Adrenal gland (tissue), 12 donors: Measurements from ENCODE around the gene SLC1A7. TPM values are rescaled to one million over a fixed set of nuclear protein-coding genes. Genes with fewer than 3 reads are reported as not detected.

Experiments used
- DNase-seq, 7 donors: peaks; one replicate each; pipeline ENCODE4 v3.0.0-alpha.2; 2019 to 2020
- H3K27ac ChIP-seq, 5 donors: fragments of 200-600 bp; sonication (generic) in 4 of 5; 1 replicate in 3 of 5; 2 replicates in 2 of 5; pipeline versions ENCODE4 v1.5.1 to v1.8.0; 2016 to 2020; ENCODE audit warnings: mild to moderate bottlenecking in 1 of 5
- H3K27me3 ChIP-seq: fragments of 200-600 bp; 2 replicates; pipeline ENCODE4 v1.8.0; 2021
- H3K36me3 ChIP-seq, 2 donors: fragments of 200-600 bp; replicated peaks in 1 of 2; 1 replicate in 1 of 2; 2 replicates in 1 of 2; pipeline versions ENCODE4 v1.5.1 to v1.8.0; 2018 to 2022
- H3K4me1 ChIP-seq, 2 donors: fragments of 200-600 bp; replicated peaks in 1 of 2; 1 replicate in 1 of 2; 2 replicates in 1 of 2; pipeline versions ENCODE4 v1.5.1 to v1.8.0; 2018 to 2021
- H3K4me3 ChIP-seq, 4 donors: fragments of 200-600 bp; sonication (generic) in 3 of 4; one replicate each; pipeline ENCODE4 v1.5.1; 2016 to 2018
- H3K9me3 ChIP-seq, 3 donors: fragments of 200-600 bp; sonication (generic) in 1 of 3; replicated peaks in 1 of 3; 1 replicate in 2 of 3; 2 replicates in 1 of 3; pipeline versions ENCODE4 v1.5.1 to v1.8.0; 2016 to 2021
- CTCF ChIP-seq, 6 experiments: fragments of 450-650 bp in 4 of 6; fragments of 200-600 bp in 2 of 6; sonication (generic) in 1 of 6; IDR thresholded peaks; 1 replicate in 5 of 6; 2 replicates in 1 of 6; pipeline versions ENCODE4 v1.5.1 to v1.8.0; 2016 to 2021; ENCODE audit warnings: antibody characterized with exemption in 6 of 6, mild to moderate bottlenecking in 2 of 6, moderate library complexity in 1 of 6
- POLR2A ChIP-seq, 2 donors: fragments of 450-650 bp; IDR thresholded peaks; one replicate each; pipeline ENCODE4 v1.6.1; 2017; ENCODE audit warnings: antibody characterized with exemption in 2 of 2, mild to moderate bottlenecking in 2 of 2, moderate library complexity in 1 of 2
- WGBS, 4 donors: extraction: QIAGEN DNeasy Blood & Tissue Kit in 2 of 4; methylation state at CpG; one replicate each; pipeline versions ENCODE4 v1.1.5 to v1.1.7; 2013 to 2017; 5-methylcytosine and 5-hydroxymethylcytosine counted together
- intact Hi-C, 2 donors: fragments of 100-400 bp; cut with DNase I; formaldehyde crosslinking; loops; one replicate each; pipeline versions ENCODE4 v1.14.1 to v1.15.0; 2022 to 2023
- polyA plus RNA-seq, 3 donors: library from polyadenylated mRNA; stranded (reverse); fragments of 200-250 nt in 2 of 3; fragments of 350-450 nt in 1 of 3; fragmentation: Illumina TruSeq in 1 of 3; extraction: RNeasy Lipid Tissue Mini Kit (QIAGEN cat#74804) in 1 of 3; gene quantifications; one replicate each; pipeline ENCODE4 v1.2.3, GENCODE V29; 2013 to 2014
- total RNA-seq, 9 donors: library from RNA; depleted of rRNA in 4 of 9; stranded (reverse); fragments of >200 nt in 4 of 9; fragments of 120-200 nt in 1 of 9; fragmentation: NEBNext Ultra II Directional in 1 of 9; extraction: Animal tissue kit (Norgen Biotek cat#: 25700) in 1 of 9; gene quantifications; one replicate each; pipeline versions ENCODE4 v1.1.0 to v1.2.4, GENCODE V29; 2013 to 2023
- donor health status: healthy with polysubstance abuse.
- donor health status: Bipolar disorder and iron deficiency.
- donor health status: DM: yes; HTN: yes; CAD: no.
- donor health status: DM: no; HTN: no; CAD: no.
- donor health status: DM: no; HTN: no; CAD: no.
- donor health status: DM: yes; HTN: yes; CAD: no.

The SLC1A7 gene
- total and polyA plus RNA-seq, 12 donors, result 0.05 to 1.6 (median 0.17) TPM; not detected in 7

GRCh38 chr1:53155945-53156344 is 13.5 kb upstream of the SLC1A7 start:
- intact Hi-C loops, result no loop called here
- WGBS, 4 donors, result 77 to 92% (median 80%) methylated on average over 7 of the region's 7 CpGs
- no peak overlapping the region for H3K4me3 ChIP-seq

GRCh38 chr1:53155534-53155933 is 13.1 kb upstream of the SLC1A7 start:
- H3K27me3 ChIP-seq, result no peaks in the 10 kb centered on the region
- H3K27ac ChIP-seq, result no peak overlapping the region
- TF ChIP-seq CTCF (IDR thresholded peaks at IDR 0.05), result no peak
- no peak for TF ChIP-seq POLR2A (IDR thresholded peaks at IDR 0.05)
- no peaks in the 10 kb centered on the region for H3K36me3 ChIP-seq
- H3K9me3 ChIP-seq, result no peaks in the 10 kb centered on the region
- no peak overlapping the region for H3K4me3 ChIP-seq
- DNase-seq, result no peak
- intact Hi-C loops, result no loop called here
- 69 to 96% (median 81%) methylated on average over 1 of the region's 1 CpG for WGBS, 4 donors
- H3K4me1 ChIP-seq, result no peaks in the 10 kb centered on the region

More at GRCh38 chr1:53155945-53156344, 13.5 kb upstream of the SLC1A7 start:
- Histone ChIP-seq H3K27me3 (no peaks in the 10 kb centered on the region), H3K4me1 (no peaks in the 10 kb centered on the region), H3K9me3 (no peaks in the 10 kb centered on the region), H3K36me3 (no peaks in the 10 kb centered on the region), H3K27ac (no peak overlapping the region)
- DNase-seq, result no peak
- TF ChIP-seq CTCF (IDR thresholded peaks at IDR 0.05) (no peak), POLR2A (IDR thresholded peaks at IDR 0.05) (no peak)

DNA sequence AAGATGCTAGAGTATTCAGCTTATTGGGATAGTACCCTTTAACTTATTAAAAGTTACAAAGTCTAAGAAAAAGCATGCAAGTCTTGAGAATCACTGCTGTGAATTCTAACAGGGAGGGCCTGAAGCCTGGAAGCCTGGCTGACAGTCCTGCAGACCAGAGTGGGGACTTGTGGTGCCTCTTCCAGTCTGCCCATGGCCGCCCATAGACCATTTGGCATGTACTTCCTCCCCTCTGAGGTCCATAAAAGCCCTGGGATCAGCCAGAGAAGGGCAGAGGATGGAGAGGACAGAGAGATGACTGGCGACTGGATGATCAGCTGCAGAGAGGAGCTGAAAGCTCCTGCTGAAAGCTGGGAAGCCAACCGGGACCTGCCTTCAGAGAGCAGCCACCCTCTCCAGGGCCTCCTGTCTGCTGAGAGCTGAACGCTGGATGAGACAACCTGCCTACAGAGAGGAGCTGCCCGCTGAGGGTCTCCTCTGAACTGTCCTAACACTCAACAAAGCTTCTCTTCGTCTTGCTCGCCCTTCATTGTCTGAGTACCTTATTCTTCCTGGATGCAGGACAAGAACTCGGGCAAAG is 12.5 kb upstream of the SLC1A7 start:
- 71 to 86% (median 75%) methylated on average over 8 of the region's 8 CpGs for WGBS, 4 donors
- no peak for TF ChIP-seq CTCF (IDR thresholded peaks at IDR 0.05)
- TF ChIP-seq POLR2A (IDR thresholded peaks at IDR 0.05), result no peak
- H3K27ac ChIP-seq, result no peak overlapping the region
- H3K27me3 ChIP-seq, result no peaks in the 10 kb centered on the region
- DNase-seq, result no peak
- H3K4me3 ChIP-seq, result no peak overlapping the region
- no peaks in the 10 kb centered on the region for H3K4me1 ChIP-seq
- H3K9me3 ChIP-seq, result no peaks in the 10 kb centered on the region
- intact Hi-C loops, result no loop called here
- H3K36me3 ChIP-seq, result no peaks in the 10 kb centered on the region

DNA sequence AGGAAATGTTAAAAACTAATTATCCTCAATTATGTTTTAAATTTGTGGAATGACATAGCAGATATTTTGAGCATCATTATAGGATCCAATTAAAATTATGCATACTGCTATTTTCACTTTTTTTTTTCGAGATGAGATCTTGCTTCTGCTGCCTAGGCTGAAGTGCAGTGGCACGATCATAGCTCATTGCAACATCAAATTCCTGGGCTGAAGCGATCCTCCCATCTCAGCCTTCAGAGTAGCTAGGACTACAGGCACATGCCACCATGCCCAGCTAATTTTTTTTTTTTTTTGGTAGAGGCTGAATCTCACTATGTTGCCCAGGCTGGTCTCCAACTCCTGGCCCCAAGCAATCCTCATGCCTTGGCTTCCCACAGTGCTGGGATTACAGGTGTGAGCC is 11.3 kb upstream of the SLC1A7 start:
- no peak for DNase-seq
- no peaks in the 10 kb centered on the region for H3K4me1 ChIP-seq
- intact Hi-C loops, result no loop called here
- TF ChIP-seq CTCF (IDR thresholded peaks at IDR 0.05) (no peak), POLR2A (IDR thresholded peaks at IDR 0.05) (no peak)
- no peak overlapping the region for H3K27ac ChIP-seq
- H3K9me3 ChIP-seq, result no peaks in the 10 kb centered on the region
- WGBS, 4 donors, result 75 to 93% (median 85%) methylated on average over 3 of the region's 3 CpGs
- H3K27me3 ChIP-seq, result no peaks in the 10 kb centered on the region
- H3K36me3 ChIP-seq, result no peaks in the 10 kb centered on the region
- no peak overlapping the region for H3K4me3 ChIP-seq
